SK-N-SH (cell line): ENCODE data around the gene PTPRD. TPM values are rescaled to one million over a fixed set of nuclear protein-coding genes. Genes with fewer than 3 reads are reported as not detected.

Experiments
- CTCF ChIA-PET: fragments of 300-600, 350-600 bp; formaldehyde crosslinking; extraction: SDS; loops from one replicate; lab custom pipeline; 2021; lab: Yijun Ruan, JAX
- POLR2A ChIA-PET: fragments of 350-600 bp; sonication (Branson Sonifier 250); formaldehyde crosslinking; extraction: SDS; loops from one replicate; lab custom pipeline; 2020; ENCODE audit warnings: antibody characterized with exemption, inconsistent platforms; lab: Yijun Ruan, JAX
- DNase-seq: peaks from one replicate; pipeline ENCODE4 v3.0.0; 2012
- H2AFZ ChIP-seq: fragments of 200-600 bp; sonication (generic); 2 replicates; pipeline ENCODE4 v1.8.1; 2016; ENCODE audit warnings: antibody characterized with exemption, mild to moderate bottlenecking, low read depth
- H3F3A ChIP-seq: fragments of 200-600 bp; sonication (generic); replicated peaks from 2 replicates; pipeline ENCODE3; 2016; ENCODE audit warnings: antibody characterized with exemption, mild to moderate bottlenecking; ENCODE audit not compliant: insufficient read depth
- H3K27ac ChIP-seq, 2 experiments: fragments of 200-500 bp in 1 of 2; fragments of 200-600 bp in 1 of 2; sonication (Bioruptor generic) in 1 of 2; sonication (generic), shearing (Covaris generic) in 1 of 2; 2 replicates each; pipeline versions ENCODE4 v1.5.1 to v1.6.1; 2014 to 2016; ENCODE audit warnings: low read depth in 2 of 2, inconsistent platforms in 1 of 2, low read length in 1 of 2, mild to moderate bottlenecking in 1 of 2, mixed read lengths in 1 of 2
- H3K27me3 ChIP-seq: fragments of 200-600 bp; sonication (generic), shearing (Covaris generic); 2 replicates; pipeline ENCODE4 v1.6.1; 2016; ENCODE audit warnings: mixed run types; ENCODE audit not compliant: insufficient read depth
- H3K36me3 ChIP-seq, 2 experiments: fragments of 200-500 bp in 1 of 2; fragments of 200-600 bp in 1 of 2; sonication (Bioruptor generic) in 1 of 2; sonication (generic) in 1 of 2; replicated peaks in 1 of 2; 2 replicates each; pipeline versions ENCODE3 to v1.5.1; 2014 to 2016; ENCODE audit warnings: low read length in 1 of 2, mild to moderate bottlenecking in 1 of 2; ENCODE audit not compliant: insufficient read depth in 2 of 2, control insufficient read depth in 1 of 2
- H3K4me1 ChIP-seq, 2 experiments: fragments of 200-500 bp in 1 of 2; fragments of 200-600 bp in 1 of 2; sonication (Bioruptor generic) in 1 of 2; sonication (generic), shearing (Covaris generic) in 1 of 2; 2 replicates each; pipeline versions ENCODE4 v1.5.1 to v1.6.1; 2014 to 2016; ENCODE audit warnings: low read depth in 1 of 2, low read length in 1 of 2, mixed run types in 1 of 2; ENCODE audit not compliant: insufficient read depth in 2 of 2, control insufficient read depth in 1 of 2
- H3K4me2 ChIP-seq: fragments of 200-600 bp; sonication (generic), shearing (Covaris generic); 2 replicates; pipeline ENCODE4 v1.6.1; 2017; ENCODE audit warnings: mixed run types
- H3K4me3 ChIP-seq, 2 experiments: fragments of 200-500 bp in 1 of 2; fragments of 200-600 bp in 1 of 2; sonication (Bioruptor generic) in 1 of 2; sonication (generic), shearing (Covaris generic) in 1 of 2; 2 replicates each; pipeline versions ENCODE4 v1.5.1 to v1.8.1; 2014 to 2016; ENCODE audit warnings: low read depth in 2 of 2, inconsistent platforms in 1 of 2, low read length in 1 of 2, mild to moderate bottlenecking in 1 of 2, mixed read lengths in 1 of 2, moderate library complexity in 1 of 2
- H3K79me2 ChIP-seq: fragments of 200-600 bp; sonication (generic); 2 replicates; pipeline ENCODE4 v1.8.1; 2017; ENCODE audit warnings: mild to moderate bottlenecking; ENCODE audit not compliant: insufficient read depth
- H3K9ac ChIP-seq: fragments of 200-600 bp; sonication (generic); 2 replicates; pipeline ENCODE4 v1.6.1; 2017; ENCODE audit warnings: mixed run types
- H3K9me2 ChIP-seq: fragments of 200-600 bp; sonication (generic); 2 replicates; pipeline ENCODE4 v1.6.1; 2017; ENCODE audit warnings: mixed run types
- H3K9me3 ChIP-seq: fragments of 200-600 bp; sonication (generic); 2 replicates; pipeline ENCODE4 v1.6.1; 2017; ENCODE audit warnings: mixed run types, mild to moderate bottlenecking, moderate library complexity
- H4K20me1 ChIP-seq: fragments of 200-600 bp; sonication (generic); 2 replicates; pipeline ENCODE4 v1.6.1; 2017; ENCODE audit warnings: mild to moderate bottlenecking, mixed run types; ENCODE audit not compliant: insufficient read depth
- CTCF ChIP-seq: fragments of 200-600 bp; sonication (generic); IDR thresholded peaks from 2 replicates; pipeline ENCODE4 v1.6.1; 2017; ENCODE audit warnings: antibody characterized with exemption, mild to moderate bottlenecking, moderate library complexity
- EP300 ChIP-seq, 2 experiments: IDR thresholded peaks; 2 replicates each; pipeline versions ENCODE4 v1.4.0 to v1.6.1; 2012; ENCODE audit warnings: borderline replicate concordance in 1 of 2, low read depth in 1 of 2, low read length in 1 of 2
- EZH2phosphoT487 ChIP-seq: fragments of 200-600 bp; sonication (generic); IDR thresholded peaks from 2 replicates; pipeline ENCODE4 v1.6.1; 2017; ENCODE audit warnings: low read depth, mixed run types, mild to moderate bottlenecking, antibody characterized with exemption, moderate library complexity, borderline replicate concordance
- FOSL2 ChIP-seq: IDR thresholded peaks from 2 replicates; pipeline ENCODE4 v1.4.0; 2012; ENCODE audit warnings: low read depth, mild to moderate bottlenecking, moderate library complexity, borderline replicate concordance
- GATA2 ChIP-seq: sonication (generic); formaldehyde crosslinking; IDR thresholded peaks from 2 replicates; pipeline ENCODE4 v1.5.0; 2020; ENCODE audit warnings: mild to moderate bottlenecking, missing genetic modification reagents
- IRF3 ChIP-seq: fragments of 150-350 bp; IDR thresholded peaks from 2 replicates; pipeline ENCODE4 v1.6.1; 2016; ENCODE audit warnings: mild to moderate bottlenecking, low read depth, low read length
- NRF1 ChIP-seq: IDR thresholded peaks from 2 replicates; pipeline ENCODE4 v1.6.1; 2012; ENCODE audit warnings: low read depth, mild to moderate bottlenecking, low read length
- POLR2AphosphoS5 ChIP-seq: IDR thresholded peaks from 2 replicates; pipeline ENCODE4 v1.6.1; 2012; ENCODE audit warnings: low read depth, low read length
- RAD21 ChIP-seq: IDR thresholded peaks from 2 replicates; pipeline ENCODE4 v1.6.1; 2012; ENCODE audit warnings: mild to moderate bottlenecking, low read length
- REST ChIP-seq: IDR thresholded peaks from 2 replicates; pipeline ENCODE4 v1.6.1; 2012; ENCODE audit warnings: mild to moderate bottlenecking, low read depth, low read length, moderate library complexity
- RXRA ChIP-seq: IDR thresholded peaks from 2 replicates; pipeline ENCODE4 v1.4.0; 2012; ENCODE audit warnings: low read depth, mild to moderate bottlenecking, borderline replicate concordance
- TAF1 ChIP-seq: IDR thresholded peaks from 2 replicates; pipeline ENCODE4 v1.6.1; 2012; ENCODE audit warnings: low read depth, mild to moderate bottlenecking, low read length, moderate library complexity, borderline replicate concordance
- TCF12 ChIP-seq: IDR thresholded peaks from 2 replicates; pipeline ENCODE4 v1.4.0; 2012
- USF2 ChIP-seq: fragments of 150-350 bp; IDR thresholded peaks from 2 replicates; pipeline ENCODE4 v1.6.1; 2017; ENCODE audit warnings: antibody characterized with exemption, low read length, low read depth, borderline replicate concordance
- ZBTB33 ChIP-seq: IDR thresholded peaks from 2 replicates; pipeline ENCODE4 v1.4.0; 2012; ENCODE audit warnings: low read depth, borderline replicate concordance
- WGBS: methylation state at CpG from one replicate; pipeline ENCODE4 v1.1.6; 2017; ENCODE audit warnings: low lambda C conversion rate; 5-methylcytosine and 5-hydroxymethylcytosine counted together
- polyA plus RNA-seq, 3 experiments: library from polyadenylated mRNA; depleted of rRNA; stranded (reverse); fragments of >200 nt; gene quantifications; 2 replicates each; pipeline ENCODE4 v1.2.3, GENCODE V29; 2012

PTPRD gene
- polyA plus RNA-seq, 1 of the 3 experiments (the other 2 are of a cell fraction) = 0.15 TPM

- no peaks in the 10 kb centered on the region for H3F3A ChIP-seq
- H3K27ac ChIP-seq = no peak overlapping the region
- H3K36me3 ChIP-seq = no peaks in the 10 kb centered on the region
- no peak for DNase-seq
- no peak overlapping the region for H3K4me3 ChIP-seq
- CTCF ChIA-PET = no interaction called here
- no peaks in the 10 kb centered on the region for H4K20me1 ChIP-seq
- H3K9me3 ChIP-seq = no peaks in the 10 kb centered on the region
- no peaks in the 10 kb centered on the region for H3K9me2 ChIP-seq
- WGBS = 15% methylated on average over 1 of the region's 1 CpG
- H3K79me2 ChIP-seq = no peaks in the 10 kb centered on the region
- no peak overlapping the region for H2AFZ ChIP-seq
- H3K27me3 ChIP-seq = no peaks in the 10 kb centered on the region
- no peaks in the 10 kb centered on the region; a peak in 1 of 4 replicates for H3K4me1 ChIP-seq
- POLR2A ChIA-PET = no interaction called here
- no peak for TF ChIP-seq ZBTB33
- TF ChIP-seq RAD21 = no peak
- no peak for TF ChIP-seq EP300 (IDR thresholded peaks at IDR 0.05; ENCODE audit: borderline replicate concordance in 1 of 2, low read depth in 1 of 2, low read length in 1 of 2)
- TF ChIP-seq FOSL2 = no peak
- no peak for TF ChIP-seq NRF1
- TF ChIP-seq GATA2 = no peak
- TF ChIP-seq IRF3 = no peak
- no peak for TF ChIP-seq TCF12
- no peak for TF ChIP-seq POLR2AphosphoS5
- TF ChIP-seq USF2 = no peak
- TF ChIP-seq EZH2phosphoT487 = no peak
- TF ChIP-seq CTCF = no peak
- no peak for TF ChIP-seq REST
- TF ChIP-seq RXRA = no peak
- TF ChIP-seq TAF1 = no peak
- TF ChIP-seq, all 33 proteins: peak for 0
- Histone ChIP-seq H3K9ac (no peak overlapping the region), H3K4me2 (no peak overlapping the region)
These were observed 1780.4 kb downstream of the PTPRD start for GRCh38 chr9:8832386-8832785.
